Astrocyte (in vitro differentiated cells and primary cell): Measurements from ENCODE around the gene SLC5A3. TPM values are rescaled to one million over a fixed set of nuclear protein-coding genes. Genes with fewer than 3 reads are reported as not detected.

Experiments
- DNase-seq: peaks from one replicate; pipeline ENCODE4 v3.0.0-alpha.2; 2010; ENCODE audit warnings: low read depth
- FAIRE-seq: peaks from 2 replicates; lab custom pipeline; 2011; peaks lifted over from hg19 to GRCh38; lab: Jason Lieb, UNC
- H2AFZ ChIP-seq: 2 replicates; pipeline ENCODE4 v1.6.0; 2012; ENCODE audit warnings: low read depth, low read length, inconsistent platforms
- H3K27ac ChIP-seq: 2 replicates; pipeline ENCODE4 v1.5.1; 2011; ENCODE audit warnings: low read depth, low read length, inconsistent platforms
- H3K27me3 ChIP-seq: 2 replicates; pipeline ENCODE4 v1.6.0; 2011; ENCODE audit warnings: low read length, inconsistent platforms; ENCODE audit not compliant: insufficient read depth
- H3K36me3 ChIP-seq: 2 replicates; pipeline ENCODE4 v1.5.1; 2011; ENCODE audit warnings: low read length, inconsistent platforms; ENCODE audit not compliant: insufficient read depth
- H3K4me1 ChIP-seq: 2 replicates; pipeline ENCODE4 v1.5.1; 2011; ENCODE audit warnings: low read length, inconsistent platforms; ENCODE audit not compliant: insufficient read depth
- H3K4me2 ChIP-seq: 2 replicates; pipeline ENCODE4 v1.6.0; 2012; ENCODE audit warnings: low read length, inconsistent platforms
- H3K4me3 ChIP-seq: 2 replicates; pipeline ENCODE4 v1.5.1; 2011; ENCODE audit warnings: low read depth, mild to moderate bottlenecking, low read length, inconsistent platforms; ENCODE audit not compliant: insufficient read depth
- H3K79me2 ChIP-seq: 2 replicates; pipeline ENCODE4 v1.6.0; 2012; ENCODE audit warnings: mild to moderate bottlenecking, low read length, inconsistent platforms; ENCODE audit not compliant: insufficient read depth
- H3K9ac ChIP-seq: 2 replicates; pipeline ENCODE4 v1.6.0; 2012; ENCODE audit warnings: mild to moderate bottlenecking, low read length, inconsistent platforms
- H3K9me3 ChIP-seq: 2 replicates; pipeline ENCODE4 v1.5.1; 2012; ENCODE audit warnings: low read depth, mild to moderate bottlenecking, low read length, inconsistent platforms; ENCODE audit not compliant: insufficient read depth
- H4K20me1 ChIP-seq: 2 replicates; pipeline ENCODE4 v1.6.0; 2012; ENCODE audit warnings: low read length, inconsistent platforms; ENCODE audit not compliant: insufficient read depth
- H3K27ac Mint-ChIP-seq: one replicate; pipeline ENCODE4 v1.8.0; 2021; ENCODE audit warnings: mild to moderate bottlenecking, mixed read lengths; ENCODE audit not compliant: unreplicated experiment
- H3K27me3 Mint-ChIP-seq: one replicate; pipeline ENCODE4 v1.8.0; 2021; ENCODE audit warnings: low read depth, mixed read lengths; ENCODE audit not compliant: unreplicated experiment
- H3K36me3 Mint-ChIP-seq: one replicate; pipeline ENCODE4 v1.8.0; 2021; ENCODE audit warnings: low read depth, mixed read lengths; ENCODE audit not compliant: unreplicated experiment
- H3K4me1 Mint-ChIP-seq: one replicate; pipeline ENCODE4 v1.8.0; 2021; ENCODE audit warnings: low read depth, mixed read lengths; ENCODE audit not compliant: unreplicated experiment
- H3K4me3 Mint-ChIP-seq: one replicate; pipeline ENCODE4 v1.8.0; 2021; ENCODE audit warnings: mild to moderate bottlenecking, moderate library complexity, mixed read lengths; ENCODE audit not compliant: unreplicated experiment
- H3K9me3 Mint-ChIP-seq: one replicate; pipeline ENCODE4 v1.8.0; 2021; ENCODE audit warnings: mild to moderate bottlenecking, mixed read lengths; ENCODE audit not compliant: unreplicated experiment
- CTCF ChIP-seq: IDR thresholded peaks from 2 replicates; pipeline ENCODE4 v1.5.1; 2011; ENCODE audit warnings: low read depth, mild to moderate bottlenecking, inconsistent platforms, low read length, moderate library complexity; ENCODE audit not compliant: insufficient read depth
- EZH2 ChIP-seq: IDR thresholded peaks from 2 replicates; pipeline ENCODE4 v1.6.1; 2012; ENCODE audit warnings: mild to moderate bottlenecking, low read length, inconsistent platforms; ENCODE audit not compliant: insufficient read depth
- total RNA-seq: library from RNA; stranded (reverse); gene quantifications from 2 replicates; pipeline ENCODE4 v1.2.1, GENCODE V29; 2021

SLC5A3 gene
- total RNA-seq, 1 donor from 2014 or later, result 22.1 TPM

DNA sequence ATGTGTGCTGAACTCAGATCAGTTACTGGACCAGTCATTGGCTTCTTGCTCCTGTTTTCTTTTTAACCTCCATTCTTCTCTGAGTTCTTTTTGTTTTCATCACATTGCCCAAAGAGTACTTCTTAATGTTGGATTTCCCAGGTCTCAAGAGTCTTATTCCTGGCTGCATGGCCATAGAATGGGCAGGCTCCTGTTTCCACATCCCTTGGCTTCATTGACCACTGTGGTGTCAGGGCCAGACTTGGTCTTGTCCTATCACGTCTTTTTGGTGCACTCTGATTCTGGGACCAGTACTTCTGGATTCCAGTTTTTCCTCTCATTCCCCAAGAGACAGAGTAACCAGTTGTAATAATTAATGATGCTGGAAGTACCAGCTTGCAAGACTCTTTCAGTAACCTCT, 41.8 kb downstream of the SLC5A3 start:
- no peak overlapping the region for H3K4me3 ChIP-seq
- DNase-seq, result no peak
- H3K27ac ChIP-seq, result no peak overlapping the region
- Mint-ChIP-seq H3K27me3 (no peaks in the 10 kb centered on the region), H3K27ac (no peak overlapping the region), H3K4me3 (no peak overlapping the region), H3K4me1 (peaks cover 13% of the 10 kb centered on the region), H3K36me3 (peaks cover 5% of the 10 kb centered on the region), H3K9me3 (peaks cover 2% of the 10 kb centered on the region)
- no peaks in the 10 kb centered on the region for H3K36me3 ChIP-seq
- H3K27me3 ChIP-seq, result no peaks in the 10 kb centered on the region
- H4K20me1 ChIP-seq, result peaks cover 40% of the 10 kb centered on the region
- no peak overlapping the region for H2AFZ ChIP-seq
- no peaks in the 10 kb centered on the region for H3K9me3 ChIP-seq
- peaks cover 16% of the 10 kb centered on the region for H3K79me2 ChIP-seq
- no peaks in the 10 kb centered on the region for H3K4me1 ChIP-seq
- TF ChIP-seq CTCF (no peak), EZH2 (no peak)
- no peak overlapping the region for H3K4me2 ChIP-seq
- FAIRE-seq, result no peak
- H3K9ac ChIP-seq, result no peak overlapping the region

- Histone ChIP-seq H3K9ac (no peak overlapping the region), H4K20me1 (peaks cover 35% of the 10 kb centered on the region), H3K9me3 (no peaks in the 10 kb centered on the region), H3K4me3 (no peak overlapping the region), H2AFZ (no peak overlapping the region), H3K36me3 (no peaks in the 10 kb centered on the region), H3K4me1 (no peaks in the 10 kb centered on the region), H3K79me2 (peaks cover 23% of the 10 kb centered on the region), H3K27ac (no peak overlapping the region), H3K4me2 (no peak overlapping the region), H3K27me3 (no peaks in the 10 kb centered on the region)
- Mint-ChIP-seq H3K4me3 (no peak overlapping the region), H3K9me3 (peaks cover 2% of the 10 kb centered on the region), H3K27me3 (no peaks in the 10 kb centered on the region), H3K27ac (no peak overlapping the region), H3K36me3 (peaks cover 5% of the 10 kb centered on the region), H3K4me1 (peaks cover 13% of the 10 kb centered on the region)
- TF ChIP-seq EZH2 (no peak), CTCF (no peak)
- no peak for DNase-seq
- FAIRE-seq, result no peak
Measured at GRCh38 chr21:34116569-34116968, 43.2 kb downstream of the SLC5A3 start.

DNA sequence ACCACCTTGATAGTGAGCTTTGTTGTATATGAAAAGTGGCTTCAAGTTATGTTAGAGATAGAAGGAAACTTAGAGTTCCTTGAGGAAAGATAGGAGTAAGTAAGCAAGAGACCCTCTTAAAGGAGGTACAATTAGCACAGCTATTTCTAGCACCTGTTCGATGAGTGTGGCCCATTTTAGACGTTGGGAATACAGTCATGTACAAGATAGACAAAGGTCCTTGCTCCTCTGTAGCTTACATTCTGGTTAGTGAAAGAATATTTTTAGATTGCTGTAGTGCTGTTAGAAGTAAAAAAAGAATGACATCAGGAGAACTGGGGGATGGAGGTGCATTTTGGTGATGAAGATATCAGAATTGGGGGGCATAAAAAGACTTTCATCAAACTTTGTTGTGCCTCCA, 47.5 kb downstream of the SLC5A3 start:
- H3K27ac ChIP-seq, result no peak overlapping the region
- no peak for TF ChIP-seq CTCF
- TF ChIP-seq EZH2, result no peak
- H3K36me3 ChIP-seq, result no peaks in the 10 kb centered on the region
- no peak overlapping the region for H2AFZ ChIP-seq
- Mint-ChIP-seq H3K27ac (no peak overlapping the region), H3K27me3 (no peaks in the 10 kb centered on the region), H3K4me1 (no peaks in the 10 kb centered on the region), H3K4me3 (no peak overlapping the region), H3K9me3 (peaks cover 4% of the 10 kb centered on the region), H3K36me3 (peaks cover 5% of the 10 kb centered on the region)
- H3K4me1 ChIP-seq, result no peaks in the 10 kb centered on the region
- no peak overlapping the region for H3K4me3 ChIP-seq
- no peak overlapping the region for H3K4me2 ChIP-seq
- no peak overlapping the region for H3K9ac ChIP-seq
- FAIRE-seq, result no peak
- no peak for DNase-seq
- H3K27me3 ChIP-seq, result no peaks in the 10 kb centered on the region
- peaks cover 37% of the 10 kb centered on the region for H3K79me2 ChIP-seq
- no peaks in the 10 kb centered on the region for H3K9me3 ChIP-seq
- peaks cover 22% of the 10 kb centered on the region for H4K20me1 ChIP-seq
